ENCODE data around the gene YIPF4.
"Not testable (repeated sequence)": the region's sequence is repeated elsewhere in the genome, so short reads cannot be mapped to it uniquely, and the experiment has no call there.

Gene YIPF4

GRCh38 chr2:32358111-32358482 is 80.4 kb downstream of the YIPF4 start:
- no peak for TF ChIP-seq CTCF (IDR thresholded peaks at IDR 0.05; ENCODE audit: low read depth, low read length)
- TF ChIP-seq MAX (IDR thresholded peaks at IDR 0.05; ENCODE audit: low read depth, low read length) = no peak
- TF ChIP-seq MYC (IDR thresholded peaks at IDR 0.05; ENCODE audit: low read depth, low read length) = no peak
- TF ChIP-seq POLR2A (IDR thresholded peaks at IDR 0.05; ENCODE audit: extremely low read depth, insufficient read length) = no peak
- H3K4me3 ChIP-seq (ENCODE audit: low read depth, low read length) = peak overlapping the region; percentile 95
- no peak for DNase-seq (ENCODE audit: low read depth)

GRCh38 chr2:32360416-32360815 is 82.7 kb downstream of the YIPF4 start:
- no peak for TF ChIP-seq CTCF (IDR thresholded peaks at IDR 0.05; ENCODE audit: low read depth, low read length)
- TF ChIP-seq MYC (IDR thresholded peaks at IDR 0.05; ENCODE audit: low read depth, low read length) = no peak
- no peak for TF ChIP-seq MAX (IDR thresholded peaks at IDR 0.05; ENCODE audit: low read depth, low read length)
- TF ChIP-seq POLR2A (IDR thresholded peaks at IDR 0.05; ENCODE audit: extremely low read depth, insufficient read length) = no peak
- DNase-seq (ENCODE audit: low read depth) = no peak

GRCh38 chr2:32362997-32363396 is 85.3 kb downstream of the YIPF4 start:
- DNase-seq (ENCODE audit: low read depth); H3K4me3 ChIP-seq (ENCODE audit: low read depth, low read length): not testable (repeated sequence)

More at GRCh38 chr2:32360416-32360815, 82.7 kb downstream of the YIPF4 start:
- H3K4me3 ChIP-seq (ENCODE audit: low read depth, low read length) = peak overlapping the region; percentile 8

GRCh38 chr2:32363597-32363996 is 85.9 kb downstream of the YIPF4 start:
- H3K4me3 ChIP-seq (ENCODE audit: low read depth, low read length) = no peak overlapping the region
- DNase-seq (ENCODE audit: low read depth) = no peak
- TF ChIP-seq MYC (IDR thresholded peaks at IDR 0.05; ENCODE audit: low read depth, low read length) (no peak), POLR2A (IDR thresholded peaks at IDR 0.05; ENCODE audit: extremely low read depth, insufficient read length) (no peak), CTCF (IDR thresholded peaks at IDR 0.05; ENCODE audit: low read depth, low read length) (no peak), MAX (IDR thresholded peaks at IDR 0.05; ENCODE audit: low read depth, low read length) (no peak)

GRCh38 chr2:32364290-32364689 is 86.6 kb downstream of the YIPF4 start:
- H3K4me3 ChIP-seq (ENCODE audit: low read depth, low read length); DNase-seq (ENCODE audit: low read depth): not testable (repeated sequence)

- H3K4me3 ChIP-seq (ENCODE audit: low read depth, low read length); DNase-seq (ENCODE audit: low read depth): not testable (repeated sequence)
These were observed 88.0 kb downstream of the YIPF4 start for GRCh38 chr2:32365679-32366078.

Data from NB4 (cell line).